Kidney tubule cell (primary cell): ENCODE data around the gene CLOCK.
"Not testable (repeated sequence)": the region's sequence is repeated elsewhere in the genome, so short reads cannot be mapped to it uniquely, and the experiment has no call there.

Experiments used
- DNase-seq: peaks from one replicate; pipeline ENCODE4 v3.0.0-alpha.2; 2018; ENCODE audit warnings: low spot score

CLOCK gene

GRCh38 chr4:55546756-55547465 lies at the start of gene CLOCK:
TSS of gene CLOCK (minus strand) at chr4:55546909. CDS start at chr4:55482785, 64,124 bp downstream.
- DNase-seq: peak; percentile 90

GRCh38 chr4:55592014-55592413 lies 45.3 kb upstream of the CLOCK start, which contains the start of gene PDCL2:
TSS of gene PDCL2 (minus strand) at chr4:55592245. CDS start at chr4:55592109, 136 bp downstream.
- no peak for DNase-seq

- no peak for DNase-seq
Measured at GRCh38 chr4:55588160-55588559, 41.5 kb upstream of the CLOCK start.

- not testable (repeated sequence) for DNase-seq
Measured at GRCh38 chr4:55582773-55583172, 36.1 kb upstream of the CLOCK start.

- no peak for DNase-seq
Measured at GRCh38 chr4:55578341-55579010, 31.8 kb upstream of the CLOCK start.

- DNase-seq: no peak
Measured at GRCh38 chr4:55575513-55575912, 28.8 kb upstream of the CLOCK start.

GRCh38 chr4:55574252-55574651 lies 27.5 kb upstream of the CLOCK start:
- no peak for DNase-seq

GRCh38 chr4:55571806-55572205 lies 25.1 kb upstream of the CLOCK start:
- DNase-seq: no peak

GRCh38 chr4:55568905-55569504 lies 22.3 kb upstream of the CLOCK start:
- DNase-seq: no peak

- no peak for DNase-seq
Measured at GRCh38 chr4:55561889-55562288, 15.2 kb upstream of the CLOCK start.

GRCh38 chr4:55560096-55560495 lies 13.4 kb upstream of the CLOCK start:
- DNase-seq: no peak

- DNase-seq: peak; percentile 47
Measured at GRCh38 chr4:55554453-55555030, 7.8 kb upstream of the CLOCK start.

GRCh38 chr4:55553441-55554201 lies 6.9 kb upstream of the CLOCK start:
- peak; percentile 39 for DNase-seq

- DNase-seq: not testable (repeated sequence)
Measured at GRCh38 chr4:55551964-55552363, 5.3 kb upstream of the CLOCK start.

- peak; percentile 88 for DNase-seq
Measured at GRCh38 chr4:55549888-55550287, 3.2 kb upstream of the CLOCK start.

- DNase-seq: no peak
Measured at GRCh38 chr4:55547918-55548317, 1.2 kb upstream of the CLOCK start.

- no peak for DNase-seq
Measured at GRCh38 chr4:55547466-55547770, 709 bp upstream of the CLOCK start.

- DNase-seq: no peak
Measured at GRCh38 chr4:55546506-55546755, 278 bp downstream of the CLOCK start.

- peak; percentile 74 for DNase-seq
Measured at GRCh38 chr4:55545641-55546505, 836 bp downstream of the CLOCK start.

GRCh38 chr4:55545151-55545550 lies 1.6 kb downstream of the CLOCK start:
- peak; percentile 19 for DNase-seq

GRCh38 chr4:55543858-55544257 lies 2.9 kb downstream of the CLOCK start:
- peak; percentile 13 for DNase-seq

- no peak for DNase-seq
Measured at GRCh38 chr4:55540271-55540670, 6.4 kb downstream of the CLOCK start.
